Prostate gland (tissue), 2 donors: ENCODE measurements around the gene MVB12B.

Experiments used
- POLR2AphosphoS5 ChIP-seq: sonication (generic); formaldehyde crosslinking; IDR thresholded peaks from one replicate; pipeline ENCODE4 v1.6.1; 2017; ENCODE audit warnings: antibody characterized with exemption
- TF ChIP-seq, protein P1 (sequence below), 4 experiments: fragments of 200-600 bp in 2 of 4; fragments of 450-650 bp in 2 of 4; sonication (generic) in 2 of 4; IDR thresholded peaks; 1 replicate in 3 of 4; 2 replicates in 1 of 4; pipeline ENCODE4 v1.5.1; 2016 to 2019; ENCODE audit warnings: antibody characterized with exemption in 4 of 4, mild to moderate bottlenecking in 2 of 4, moderate library complexity in 2 of 4

DNA sequence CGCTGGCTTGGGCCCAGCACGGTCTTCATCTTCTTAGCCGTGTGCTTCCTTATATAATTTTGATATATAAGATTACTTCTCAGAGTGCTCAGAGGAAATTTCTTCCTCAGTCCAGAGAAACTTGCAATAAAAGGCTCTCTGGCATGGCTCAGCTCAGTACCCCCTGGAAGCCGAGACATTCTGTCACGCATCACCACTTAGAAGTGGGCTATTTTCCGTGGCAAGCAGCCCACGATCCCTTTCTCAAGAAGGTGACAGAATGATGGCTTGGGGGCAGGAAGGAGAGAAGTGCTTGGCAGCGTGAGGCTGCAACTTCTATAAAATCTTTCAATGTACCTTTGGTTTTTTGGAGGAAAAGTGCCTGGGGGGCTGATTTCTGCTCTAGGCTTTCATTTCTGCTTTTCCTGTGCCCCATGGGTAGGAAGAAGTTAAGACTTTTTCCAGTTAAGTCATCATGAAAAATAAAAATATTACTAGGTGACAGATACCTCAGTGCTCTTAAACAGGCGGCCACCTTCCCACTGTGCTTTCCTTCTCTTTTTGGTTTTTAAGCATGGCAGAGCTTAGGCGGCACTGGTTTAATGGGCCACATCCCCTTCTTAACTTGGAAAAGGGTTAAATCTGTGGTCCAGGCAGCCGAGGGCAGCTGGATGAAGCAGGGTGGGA is 104.6 kb downstream of the MVB12B start:
- no peak for TF ChIP-seq POLR2AphosphoS5
- TF ChIP-seq, protein P1, sequence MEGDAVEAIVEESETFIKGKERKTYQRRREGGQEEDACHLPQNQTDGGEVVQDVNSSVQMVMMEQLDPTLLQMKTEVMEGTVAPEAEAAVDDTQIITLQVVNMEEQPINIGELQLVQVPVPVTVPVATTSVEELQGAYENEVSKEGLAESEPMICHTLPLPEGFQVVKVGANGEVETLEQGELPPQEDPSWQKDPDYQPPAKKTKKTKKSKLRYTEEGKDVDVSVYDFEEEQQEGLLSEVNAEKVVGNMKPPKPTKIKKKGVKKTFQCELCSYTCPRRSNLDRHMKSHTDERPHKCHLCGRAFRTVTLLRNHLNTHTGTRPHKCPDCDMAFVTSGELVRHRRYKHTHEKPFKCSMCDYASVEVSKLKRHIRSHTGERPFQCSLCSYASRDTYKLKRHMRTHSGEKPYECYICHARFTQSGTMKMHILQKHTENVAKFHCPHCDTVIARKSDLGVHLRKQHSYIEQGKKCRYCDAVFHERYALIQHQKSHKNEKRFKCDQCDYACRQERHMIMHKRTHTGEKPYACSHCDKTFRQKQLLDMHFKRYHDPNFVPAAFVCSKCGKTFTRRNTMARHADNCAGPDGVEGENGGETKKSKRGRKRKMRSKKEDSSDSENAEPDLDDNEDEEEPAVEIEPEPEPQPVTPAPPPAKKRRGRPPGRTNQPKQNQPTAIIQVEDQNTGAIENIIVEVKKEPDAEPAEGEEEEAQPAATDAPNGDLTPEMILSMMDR (IDR thresholded peaks at IDR 0.05) = no peak
